T-helper 1 cell treated with Interleukin-12 subunit alpha and Interleukin-12 subunit beta and Interleukin-4 antibody, amounts not matched to agents 30 ng/mL and 1 ng/mL, for 36 hours (primary cell): Measurements from ENCODE around the gene PPM1M. TPM values are rescaled to one million over a fixed set of nuclear protein-coding genes. Genes with fewer than 3 reads are reported as not detected.

Experiments used
- intact Hi-C: fragments of 100-400 bp; cut with micrococcal nuclease; formaldehyde crosslinking; loops from one replicate; pipeline ENCODE4 v1.15.1; 2024
- total RNA-seq: library from RNA; stranded (reverse); gene quantifications from 2 replicates; pipeline ENCODE4 v1.2.3, GENCODE V29; 2022

Gene PPM1M
- total RNA-seq, 1 donor from 2014 or later = 82.2 TPM

DNA sequence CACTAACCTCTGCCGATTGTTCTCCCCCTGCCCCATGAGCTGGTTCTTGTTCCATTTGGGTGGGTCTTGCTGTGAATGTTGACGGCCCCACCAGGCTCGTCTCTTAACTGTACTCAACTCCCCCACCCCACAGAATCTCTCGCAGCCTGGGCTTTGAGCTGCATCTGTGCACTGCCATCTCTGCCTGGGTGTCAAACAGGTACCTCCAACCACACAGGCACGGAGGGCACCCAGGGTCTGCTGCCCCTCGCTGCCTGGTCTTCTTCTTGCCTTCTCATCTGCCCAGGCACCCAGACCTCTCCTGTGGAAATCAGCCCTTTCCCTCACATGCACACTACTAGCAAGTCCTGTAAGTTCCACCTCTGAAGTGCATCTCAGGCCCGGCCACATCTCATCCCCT, 30.2 kb upstream of the PPM1M start:
- intact Hi-C loops = no loop called here

DNA sequence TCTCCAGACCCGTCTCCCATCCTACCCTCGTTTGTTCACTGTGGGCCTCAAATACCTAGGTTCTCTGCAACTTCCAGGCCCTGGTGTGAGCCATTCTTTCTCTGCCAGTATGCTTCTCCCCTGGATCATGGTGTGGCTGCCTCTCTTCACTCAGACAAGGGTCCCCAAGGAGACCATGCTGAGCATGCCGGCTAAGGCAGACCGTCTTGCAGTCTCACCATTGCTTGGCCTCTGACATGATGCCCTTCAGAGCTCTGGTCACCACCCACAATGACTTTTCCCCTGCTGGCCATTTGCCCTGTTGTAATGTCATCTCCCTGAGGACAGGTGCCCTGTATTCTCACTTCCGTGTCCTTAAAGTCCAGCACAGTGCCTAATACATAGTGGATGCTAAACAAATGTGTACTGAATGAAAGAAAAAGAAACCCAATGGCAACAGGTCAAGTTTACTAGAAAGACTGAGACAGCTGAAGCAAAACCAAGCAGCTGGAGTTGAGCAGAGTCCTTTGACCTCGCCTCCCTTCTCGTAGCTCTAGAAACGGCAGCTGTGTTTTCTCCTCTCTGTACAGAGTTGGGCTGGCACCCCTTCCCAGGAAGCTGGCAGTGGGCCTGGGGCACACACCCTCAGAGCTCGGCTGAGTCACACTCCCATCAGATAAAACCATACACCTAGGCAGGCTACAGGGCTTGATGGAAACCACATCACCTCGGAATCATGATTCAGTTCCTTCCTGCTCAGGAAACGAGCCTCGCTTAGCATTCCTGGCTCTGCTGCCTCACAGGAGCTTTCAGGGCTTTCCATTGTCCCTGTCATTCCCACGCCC, 28.8 kb upstream of the PPM1M start:
- intact Hi-C loops = no loop called here

DNA sequence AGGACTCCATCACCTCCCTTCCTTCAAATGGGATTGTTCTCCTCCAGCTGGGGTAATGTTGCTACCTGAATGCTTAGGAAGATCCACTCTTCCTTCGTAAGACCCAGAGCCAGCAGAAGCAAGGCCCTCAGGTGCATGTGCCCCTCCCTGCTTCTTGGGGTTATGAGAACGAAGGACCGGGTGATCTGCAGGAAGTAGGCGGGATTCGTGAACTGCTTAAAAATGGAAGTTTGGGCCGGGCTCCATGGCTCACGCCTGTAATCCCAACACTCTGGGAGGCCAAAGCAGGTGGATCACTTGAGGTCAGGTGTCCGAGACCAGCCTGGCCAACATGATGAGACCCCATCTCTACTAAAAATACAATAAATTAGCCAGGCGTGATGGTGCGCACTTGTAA, 28.2 kb upstream of the PPM1M start:
- intact Hi-C loops = no loop called here

DNA sequence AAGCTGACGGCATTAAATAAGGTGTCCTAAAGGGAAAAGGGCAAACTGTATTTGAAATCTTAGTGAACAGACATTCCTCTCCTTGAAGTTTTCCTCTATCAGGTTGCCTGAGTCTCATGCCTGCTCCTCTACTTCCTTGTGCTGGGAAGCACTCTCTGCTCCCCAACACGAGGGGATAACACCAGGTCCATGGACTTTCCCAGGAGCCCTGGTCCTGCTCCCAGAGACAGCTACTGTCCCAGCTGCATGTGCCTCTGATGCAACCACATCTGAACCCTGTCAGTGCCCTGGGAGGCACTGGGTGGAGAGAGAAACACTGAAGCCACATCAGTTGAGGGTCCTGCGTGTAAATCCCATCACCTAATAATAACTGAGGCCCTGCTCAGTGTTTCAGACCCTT, 27.5 kb upstream of the PPM1M start:
- intact Hi-C loops = no loop called here

DNA sequence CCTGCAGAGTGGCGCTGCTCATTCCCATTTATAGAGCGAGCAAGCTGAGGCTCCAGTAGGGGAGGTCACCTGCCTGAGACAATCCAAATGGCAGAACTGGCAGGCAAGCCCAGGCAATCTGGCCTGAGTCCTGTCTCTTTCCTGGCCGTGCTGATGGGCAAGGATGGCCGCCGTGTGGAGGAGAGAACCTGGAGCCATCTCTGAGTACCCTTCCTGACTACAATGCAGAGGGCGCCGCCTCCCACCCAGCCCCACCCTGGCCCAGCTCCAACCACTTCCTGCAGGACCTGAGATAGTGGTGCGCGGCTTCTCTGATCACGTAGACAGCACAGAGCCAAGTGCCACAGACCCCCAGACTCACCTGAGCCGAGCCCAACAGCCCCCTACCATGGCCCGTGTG, 27.1 kb upstream of the PPM1M start:
- intact Hi-C loops = no loop called here

DNA sequence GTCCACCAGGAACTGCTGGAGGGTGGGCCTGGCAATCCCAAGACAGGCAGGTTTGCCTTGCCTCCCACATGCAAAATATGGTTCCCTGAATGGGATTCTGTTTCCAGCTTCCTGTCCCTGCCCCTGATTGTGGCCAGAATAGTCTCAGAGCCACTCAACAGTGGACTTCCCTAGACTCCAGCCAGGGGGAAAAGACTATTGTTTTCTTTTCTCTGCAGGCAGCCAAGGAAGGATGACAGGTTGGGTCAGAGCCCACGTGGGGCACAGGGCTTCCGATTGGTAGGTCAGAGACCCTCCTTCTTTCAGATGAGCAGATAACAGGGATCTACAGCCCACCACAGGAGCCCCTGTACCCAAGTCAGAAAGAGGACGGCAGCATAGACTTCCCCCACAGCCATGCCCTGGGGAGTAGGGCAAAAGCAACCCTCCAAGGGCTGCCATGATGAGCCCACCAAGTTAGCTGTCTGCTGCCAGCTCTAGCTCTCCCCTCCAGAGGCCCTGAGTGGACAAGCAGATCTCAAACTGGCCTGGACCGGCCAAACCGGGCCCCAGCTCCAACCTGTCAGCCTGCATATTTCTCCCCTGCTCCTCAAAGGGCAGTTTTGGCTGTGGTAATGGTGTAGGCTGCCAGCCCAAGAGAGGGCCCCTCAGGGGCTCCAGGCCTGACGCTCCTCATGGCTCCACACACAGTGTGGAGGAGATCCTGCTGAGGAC, 26.5 kb upstream of the PPM1M start:
- intact Hi-C loops = no loop called here

DNA sequence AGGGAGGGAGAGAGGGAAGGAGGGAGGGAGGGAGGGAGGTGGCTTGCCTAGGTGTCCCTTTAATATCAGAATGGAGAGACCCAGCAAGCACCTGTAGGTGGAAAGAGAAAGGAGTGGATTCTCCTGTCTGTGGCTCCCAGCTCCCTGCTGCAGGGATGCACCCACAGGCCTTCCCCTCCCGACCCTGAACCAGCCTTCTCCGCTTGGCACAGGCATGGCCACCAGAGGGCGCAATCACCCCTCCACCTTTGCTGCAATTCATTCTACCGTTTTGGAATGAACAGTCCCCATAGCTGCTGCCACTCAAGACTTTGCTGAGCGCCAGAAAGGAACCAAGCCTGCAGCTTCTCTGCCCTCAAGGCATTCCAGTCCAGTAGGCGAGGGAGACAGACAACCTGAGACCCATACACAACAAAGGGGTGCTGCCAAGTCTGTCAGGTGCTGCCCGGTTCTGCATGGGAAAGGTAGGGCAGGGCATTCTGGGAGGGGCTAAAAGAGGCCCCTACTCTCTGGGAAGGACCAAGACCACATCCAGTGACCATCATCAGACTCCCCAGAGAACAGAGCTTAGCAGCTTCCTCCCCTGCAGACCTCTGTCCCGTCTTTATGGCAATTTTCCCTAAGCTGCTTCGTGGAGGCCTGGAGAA, 25.1 kb upstream of the PPM1M start:
- intact Hi-C loops = loop anchor here (1.0 to 10.0 kb wide), 6 partner anchors 11 to 227 kb away; partner anchors contain the start of genes ALAS1, DUSP7 and POC1A

DNA sequence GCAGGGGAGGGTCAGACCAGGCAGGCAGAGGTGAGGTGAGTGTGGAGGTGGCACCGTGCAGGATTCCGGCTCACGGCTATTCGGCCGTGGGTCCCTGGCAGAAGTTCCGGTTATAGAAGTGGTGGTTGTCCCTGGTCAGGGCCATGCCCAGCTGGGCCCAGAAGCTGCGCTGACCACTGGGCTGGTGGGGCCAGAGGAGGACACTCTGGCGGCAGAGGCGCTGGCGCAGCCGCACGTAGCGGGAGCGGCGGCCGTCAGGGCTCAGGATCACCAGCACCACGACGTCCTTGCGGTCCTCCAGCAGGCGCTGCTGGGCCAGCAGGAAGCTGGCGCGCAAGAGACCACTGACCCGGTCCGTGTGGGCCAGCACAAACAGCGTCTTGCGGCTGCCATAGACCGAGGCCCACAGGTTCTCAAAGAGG, 24.4 kb upstream of the PPM1M start:
- intact Hi-C loops = loop anchor here (10.0 kb wide), 1 partner anchor 166 kb away; the partner anchor contains the start of gene DUSP7

DNA sequence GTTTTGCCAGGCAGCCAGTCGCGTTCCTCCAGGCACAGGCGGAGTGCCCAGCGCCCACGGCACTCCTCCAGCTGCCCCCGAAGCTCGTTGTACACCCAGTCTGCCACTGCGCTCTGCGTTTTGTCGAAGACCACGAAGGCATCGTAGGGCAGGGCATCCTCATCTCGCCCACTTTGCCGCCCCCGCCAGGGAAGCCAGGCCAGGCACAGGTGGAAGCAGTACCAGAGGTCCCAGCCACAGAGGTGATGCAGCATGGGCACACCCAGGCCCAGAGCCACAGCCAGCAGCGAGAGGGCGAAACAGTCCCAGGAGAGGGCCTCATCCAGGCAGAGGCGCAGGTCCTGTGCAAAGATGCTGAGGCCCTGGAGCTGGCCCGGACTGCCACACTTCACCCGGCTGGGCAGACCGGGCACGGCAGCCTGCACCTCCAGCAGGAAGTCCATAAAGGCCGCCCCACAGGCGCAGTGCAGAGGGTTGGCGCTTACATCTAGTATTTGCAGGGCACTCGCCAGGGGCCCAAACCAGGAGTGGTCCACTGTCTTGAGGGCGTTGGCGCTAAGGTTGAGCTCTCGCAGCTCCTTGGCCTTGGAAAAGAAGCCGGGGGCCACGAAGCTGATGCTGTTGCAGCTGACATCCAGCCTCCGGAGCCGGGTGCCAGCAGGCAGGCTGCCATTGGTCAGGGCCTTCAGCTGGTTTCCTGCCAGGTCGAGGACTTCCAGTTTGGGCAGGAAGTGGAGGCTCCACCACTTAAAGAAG, 23.8 kb upstream of the PPM1M start:
- intact Hi-C loops = loop anchor here (2.0 to 10.0 kb wide), 2 partner anchors 17 to 167 kb away; partner anchors contain the start of genes DUSP7 and TWF2

DNA sequence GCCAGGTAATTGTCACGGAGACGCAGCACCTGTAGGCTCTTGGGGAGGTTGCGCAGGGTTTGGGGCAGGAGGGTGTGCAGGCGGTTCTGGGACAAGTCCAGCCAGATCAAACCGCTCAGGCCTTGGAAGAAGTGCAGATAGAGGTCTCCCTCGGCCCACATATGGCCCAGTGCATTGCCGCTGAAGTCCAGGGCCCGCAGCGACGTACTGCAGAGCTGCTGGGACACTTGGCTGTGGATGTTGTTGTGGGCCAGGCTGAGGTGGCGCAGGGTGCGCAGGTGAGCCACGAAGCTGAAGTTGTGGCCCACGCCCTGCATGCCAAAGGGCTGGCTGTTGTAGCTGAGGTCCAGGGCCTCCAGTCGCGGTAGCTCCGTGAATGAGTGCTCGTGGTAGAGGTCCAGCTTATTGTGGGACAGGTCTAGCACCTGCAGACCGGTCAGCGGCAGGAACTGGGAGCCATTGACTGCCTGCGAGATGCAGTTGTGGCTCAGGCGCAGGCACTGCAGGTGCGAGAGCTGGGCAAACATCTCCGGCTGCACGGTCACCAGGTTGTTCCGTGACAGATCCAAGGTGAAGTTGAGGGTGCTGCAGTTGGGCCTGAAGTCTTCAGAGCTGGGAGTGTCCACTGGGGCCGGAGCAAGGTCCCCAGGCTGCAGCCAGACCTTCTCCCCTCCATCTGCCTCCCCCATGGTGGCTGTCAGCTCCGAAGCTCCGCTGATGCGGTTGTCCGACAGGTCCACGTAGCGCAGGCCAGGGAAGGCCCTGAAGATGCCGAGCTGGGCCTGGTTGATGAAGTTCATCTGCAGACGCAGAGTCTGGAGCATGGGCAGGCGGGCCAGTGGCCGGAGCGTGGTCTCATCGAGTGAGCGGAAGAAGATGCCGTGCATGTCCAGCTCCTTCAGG, 23.0 kb upstream of the PPM1M start:
- intact Hi-C loops = loop anchor here (2.0 to 10.0 kb wide), 2 partner anchors 16 to 168 kb away; partner anchors contain the start of genes DUSP7 and TWF2

DNA sequence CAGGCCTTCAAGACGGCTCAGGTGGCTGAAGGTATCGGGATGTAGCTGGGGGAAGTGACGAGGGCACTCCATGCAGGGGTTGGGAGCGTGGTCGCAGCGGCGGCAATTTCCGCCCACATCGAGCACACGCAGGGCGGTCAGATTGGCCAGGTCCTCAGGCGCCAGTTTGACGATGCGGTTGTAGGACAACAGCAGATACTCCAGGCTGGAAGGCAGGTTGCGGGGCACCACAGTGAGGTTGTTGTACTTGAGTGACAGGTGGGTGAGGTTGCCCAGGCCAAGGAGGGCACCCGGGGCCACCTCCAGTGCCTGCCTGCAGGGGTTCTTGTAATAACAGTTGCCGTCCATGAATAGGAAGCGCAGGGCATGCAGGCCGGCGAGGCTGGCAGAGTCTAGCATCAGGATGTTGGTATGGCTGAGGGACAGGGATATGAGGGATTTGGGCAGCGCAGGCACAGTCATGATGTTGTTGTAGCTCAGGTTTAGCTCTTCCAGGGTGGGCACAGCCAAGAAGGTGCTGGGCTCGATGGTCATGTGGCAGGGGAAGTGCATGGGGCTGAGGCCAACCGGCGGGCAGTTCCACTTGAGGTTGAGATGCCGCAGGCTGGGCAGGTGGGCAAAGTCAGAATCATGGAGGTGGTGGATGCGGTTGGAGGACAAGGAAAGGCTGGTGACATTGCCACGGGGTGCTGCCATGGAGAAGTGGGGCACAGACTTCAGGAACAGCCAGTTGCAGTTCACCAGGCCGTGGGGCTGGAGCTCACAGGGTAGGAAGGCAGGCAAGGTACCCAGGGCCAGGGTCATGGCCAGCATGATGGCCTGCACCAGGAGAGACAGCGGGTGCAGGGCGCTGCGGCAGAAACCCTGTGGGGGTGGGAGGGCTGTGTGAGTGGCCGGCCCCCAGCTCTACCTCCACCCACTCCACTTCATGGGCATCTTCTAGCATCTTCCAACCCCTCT, 21.8 kb upstream of the PPM1M start:
- intact Hi-C loops = loop anchor here (2.0 to 10.0 kb wide), 2 partner anchors 15 to 169 kb away; partner anchors contain the start of genes DUSP7 and TWF2

DNA sequence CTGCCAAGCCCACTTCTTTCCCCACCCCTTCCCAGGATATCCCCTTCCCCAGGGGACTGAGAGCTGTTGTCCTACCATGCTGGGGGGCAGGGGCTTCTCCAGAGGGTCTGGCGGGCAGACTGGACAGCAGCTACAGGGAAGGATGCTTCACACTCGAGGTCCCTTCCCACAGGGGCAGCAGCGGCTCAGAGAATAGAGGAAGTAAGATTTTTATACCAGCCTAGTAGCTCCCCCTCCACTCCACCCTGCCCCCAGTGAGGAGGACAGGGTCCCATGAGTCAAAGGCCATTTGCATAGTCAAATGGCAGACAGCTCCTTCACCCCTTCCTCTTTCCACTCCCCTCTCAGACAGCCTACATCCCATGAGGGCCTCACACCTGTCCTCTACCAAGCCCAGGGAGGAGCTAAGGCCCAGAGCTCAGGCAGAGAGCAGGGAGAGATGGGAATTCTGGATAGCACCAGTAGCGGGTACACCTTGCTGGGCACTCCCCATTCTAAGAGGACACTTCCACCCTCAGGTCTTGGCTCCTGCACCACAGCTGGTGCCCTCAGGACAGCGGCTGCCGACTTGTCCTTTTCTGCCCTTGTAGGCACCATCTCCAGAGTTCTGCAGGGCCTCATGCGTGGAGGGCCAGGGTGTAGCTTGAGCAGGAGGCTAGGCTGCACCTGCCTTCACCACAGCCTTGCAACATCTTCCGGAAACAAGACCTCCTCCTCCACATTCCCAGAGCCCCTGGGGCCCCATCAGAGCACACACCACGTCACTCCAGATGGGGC, 19.9 kb upstream of the PPM1M start, which contains the start of gene TLR9:
Gene TLR9 (minus strand): TSS at position 194 of the 777 bp plus-strand sequence. CDS start 116 bp downstream, at position 78.
- intact Hi-C loops = loop anchor here (10.0 kb wide), 1 partner anchor 171 kb away; the partner anchor contains the start of gene DUSP7

DNA sequence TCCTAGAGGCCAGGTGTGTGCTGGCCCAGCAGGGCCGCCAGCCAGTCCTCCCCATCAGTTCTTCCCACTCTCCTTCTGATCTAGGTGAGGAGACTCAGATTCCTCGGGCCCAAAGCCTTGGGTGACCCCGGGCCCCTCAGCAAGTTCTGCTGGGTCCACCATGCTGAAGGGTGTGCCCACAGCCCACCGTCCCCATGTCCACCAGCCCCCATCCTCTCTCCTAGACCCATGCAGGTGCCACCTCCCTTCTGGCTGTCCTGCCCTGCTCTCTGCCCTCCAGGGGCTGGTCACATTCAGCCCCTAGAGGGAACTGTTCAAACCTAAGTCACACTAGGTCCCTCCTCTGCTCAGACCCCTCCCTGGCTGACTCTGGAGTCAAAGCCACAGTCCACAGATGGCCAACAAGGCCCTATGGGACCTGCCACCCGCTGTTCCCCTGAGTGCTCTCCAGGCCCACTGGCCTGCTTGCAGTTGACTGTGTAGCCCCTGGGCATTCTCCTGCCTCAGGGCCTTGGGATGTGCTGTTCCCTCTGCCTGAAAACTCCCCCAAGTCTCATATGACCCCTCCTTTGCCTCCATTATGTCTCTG, 19.2 kb upstream of the PPM1M start:
- intact Hi-C loops = loop anchor here (10.0 kb wide), 1 partner anchor 172 kb away; the partner anchor contains the start of gene DUSP7

DNA sequence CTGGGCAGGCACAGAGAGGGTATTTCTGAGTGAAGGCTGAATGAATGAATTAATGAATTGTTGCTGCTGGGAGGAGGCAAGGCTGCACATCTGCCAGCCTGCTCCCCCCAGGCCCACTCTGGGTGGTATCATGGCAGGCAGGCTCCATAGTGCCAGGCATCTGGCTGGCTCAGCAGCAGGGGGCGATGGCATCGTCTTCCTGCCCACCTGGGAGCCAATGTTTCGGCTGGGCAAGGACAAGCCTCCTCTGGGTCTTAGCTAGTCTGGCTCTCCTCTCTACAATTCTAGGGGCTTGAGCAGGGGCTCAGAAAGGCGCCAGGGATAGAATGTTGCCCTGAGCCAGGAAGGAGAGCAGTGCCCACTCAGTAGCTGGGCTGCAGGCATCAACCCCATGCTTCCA, 18.4 kb upstream of the PPM1M start:
- intact Hi-C loops = loop anchor here (10.0 kb wide), 1 partner anchor 172 kb away; the partner anchor contains the start of gene DUSP7

DNA sequence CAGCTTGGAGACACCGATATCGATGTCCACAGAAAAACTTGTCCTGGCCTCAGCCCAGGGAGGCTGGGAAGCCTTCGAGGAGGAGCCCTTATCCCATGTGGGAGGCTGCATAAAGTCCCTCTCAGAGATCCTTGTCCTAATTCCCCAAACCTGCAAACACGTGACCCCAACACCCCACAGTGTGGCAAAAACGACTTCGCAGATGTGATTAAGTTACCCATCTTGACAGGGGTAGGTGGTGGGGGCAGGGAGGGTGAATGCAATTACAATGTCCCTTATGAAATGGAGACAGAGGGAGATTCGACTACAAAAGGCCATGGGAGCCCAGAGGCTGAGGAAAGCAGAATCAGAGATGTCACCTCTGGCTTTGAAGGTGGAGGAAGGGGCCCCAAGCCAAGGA, 17.8 kb upstream of the PPM1M start:
- intact Hi-C loops = loop anchor here (10.0 kb wide), 1 partner anchor 173 kb away; the partner anchor contains the start of gene DUSP7

DNA sequence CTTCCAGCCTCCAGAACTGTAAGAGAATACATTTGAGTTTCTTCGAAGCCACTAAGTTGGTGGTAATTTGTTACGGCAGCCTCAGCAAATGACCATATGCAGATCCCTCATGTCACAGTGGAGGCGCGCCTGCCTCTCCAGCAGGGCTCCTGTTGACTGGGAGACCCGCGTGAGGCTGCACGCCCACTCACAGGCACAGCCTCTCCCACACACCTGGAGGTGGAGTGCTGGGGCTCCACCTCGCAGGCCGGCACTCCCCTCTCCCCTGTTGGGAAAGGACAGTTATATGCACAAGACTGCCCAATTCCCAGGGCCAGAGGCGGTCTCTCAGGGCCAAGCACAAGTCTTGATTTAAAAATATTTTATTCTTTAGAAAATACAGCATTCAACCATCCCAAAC, 17.3 kb upstream of the PPM1M start:
- intact Hi-C loops = loop anchor here (10.0 kb wide), 1 partner anchor 173 kb away; the partner anchor contains the start of gene DUSP7

DNA sequence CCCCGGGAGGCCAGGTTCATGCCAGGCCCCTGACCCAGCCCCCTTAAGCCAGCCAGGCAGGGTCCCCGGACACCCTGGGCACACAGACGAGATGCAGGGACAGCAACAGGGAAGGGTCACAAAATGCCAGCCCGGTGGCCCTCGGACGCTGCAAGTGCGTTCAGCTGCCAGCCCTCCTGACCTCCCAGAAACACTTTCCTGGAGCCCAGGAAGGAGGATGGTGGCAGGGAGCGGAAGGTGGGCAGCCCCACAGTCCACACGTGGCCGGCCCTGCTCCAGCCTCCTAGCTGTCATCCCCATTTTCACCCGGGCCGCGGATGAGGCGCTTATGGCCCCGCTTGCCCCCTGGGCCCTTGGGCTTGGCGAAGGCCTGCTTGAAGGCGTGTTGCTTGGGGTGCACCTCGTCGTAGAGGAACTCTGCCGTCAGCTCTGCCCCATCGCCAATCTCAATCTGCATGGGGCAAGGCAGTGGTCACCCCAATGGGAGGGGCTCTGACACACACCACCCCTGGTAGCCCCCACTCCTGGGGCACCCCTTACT, 16.7 kb upstream of the PPM1M start:
- intact Hi-C loops = loop anchor here (10.0 kb wide), 1 partner anchor 174 kb away; the partner anchor contains the start of gene DUSP7
